Gastrocnemius medialis (tissue), 4 donors: ENCODE data around the gene LDHB.

Experiments
- POLR2A ChIP-seq, 2 donors: fragments of 450-650 bp; IDR thresholded peaks; one replicate each; pipeline ENCODE4 v1.6.1; 2017; ENCODE audit warnings: antibody characterized with exemption in 2 of 2, mild to moderate bottlenecking in 2 of 2, moderate library complexity in 2 of 2
- TF ChIP-seq, protein P1 (sequence below), 5 experiments: fragments of 450-650 bp in 3 of 5; fragments of 200-600 bp in 2 of 5; sonication (generic) in 2 of 5; IDR thresholded peaks in 4 of 5; conservative IDR thresholded peaks in 1 of 5; 1 replicate in 4 of 5; 2 replicates in 1 of 5; pipeline ENCODE4 v1.5.1; 2016 to 2019; ENCODE audit warnings: antibody characterized with exemption in 5 of 5, mild to moderate bottlenecking in 3 of 5, moderate library complexity in 3 of 5

DNA sequence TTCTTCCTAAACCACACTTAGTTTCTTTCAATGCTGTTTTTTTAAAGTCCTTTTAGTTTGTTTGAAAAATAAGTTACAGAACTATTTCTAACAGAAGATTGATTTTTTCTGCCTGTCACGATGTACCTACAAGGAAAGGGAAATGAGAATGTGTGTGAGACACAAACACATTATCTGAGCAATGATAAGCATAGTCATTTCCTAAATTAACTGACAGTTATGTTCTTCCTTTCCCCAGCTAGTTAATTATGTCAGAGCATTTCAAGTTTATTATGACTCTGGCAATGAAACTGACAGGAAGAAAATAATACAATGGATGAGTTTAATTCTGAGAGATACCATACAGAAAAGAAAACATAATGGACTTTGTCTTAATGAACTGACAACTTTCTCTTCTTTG, 21.3 kb upstream of the LDHB start:
- TF ChIP-seq, protein P1, sequence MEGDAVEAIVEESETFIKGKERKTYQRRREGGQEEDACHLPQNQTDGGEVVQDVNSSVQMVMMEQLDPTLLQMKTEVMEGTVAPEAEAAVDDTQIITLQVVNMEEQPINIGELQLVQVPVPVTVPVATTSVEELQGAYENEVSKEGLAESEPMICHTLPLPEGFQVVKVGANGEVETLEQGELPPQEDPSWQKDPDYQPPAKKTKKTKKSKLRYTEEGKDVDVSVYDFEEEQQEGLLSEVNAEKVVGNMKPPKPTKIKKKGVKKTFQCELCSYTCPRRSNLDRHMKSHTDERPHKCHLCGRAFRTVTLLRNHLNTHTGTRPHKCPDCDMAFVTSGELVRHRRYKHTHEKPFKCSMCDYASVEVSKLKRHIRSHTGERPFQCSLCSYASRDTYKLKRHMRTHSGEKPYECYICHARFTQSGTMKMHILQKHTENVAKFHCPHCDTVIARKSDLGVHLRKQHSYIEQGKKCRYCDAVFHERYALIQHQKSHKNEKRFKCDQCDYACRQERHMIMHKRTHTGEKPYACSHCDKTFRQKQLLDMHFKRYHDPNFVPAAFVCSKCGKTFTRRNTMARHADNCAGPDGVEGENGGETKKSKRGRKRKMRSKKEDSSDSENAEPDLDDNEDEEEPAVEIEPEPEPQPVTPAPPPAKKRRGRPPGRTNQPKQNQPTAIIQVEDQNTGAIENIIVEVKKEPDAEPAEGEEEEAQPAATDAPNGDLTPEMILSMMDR (IDR thresholded peaks at IDR 0.05 in 4 of 5, conservative IDR thresholded peaks at IDR 0.05 in 1 of 5): no peak
- no peak for TF ChIP-seq POLR2A (IDR thresholded peaks at IDR 0.05)
